Measurements from ENCODE around the gene ZFR2.

DNA sequence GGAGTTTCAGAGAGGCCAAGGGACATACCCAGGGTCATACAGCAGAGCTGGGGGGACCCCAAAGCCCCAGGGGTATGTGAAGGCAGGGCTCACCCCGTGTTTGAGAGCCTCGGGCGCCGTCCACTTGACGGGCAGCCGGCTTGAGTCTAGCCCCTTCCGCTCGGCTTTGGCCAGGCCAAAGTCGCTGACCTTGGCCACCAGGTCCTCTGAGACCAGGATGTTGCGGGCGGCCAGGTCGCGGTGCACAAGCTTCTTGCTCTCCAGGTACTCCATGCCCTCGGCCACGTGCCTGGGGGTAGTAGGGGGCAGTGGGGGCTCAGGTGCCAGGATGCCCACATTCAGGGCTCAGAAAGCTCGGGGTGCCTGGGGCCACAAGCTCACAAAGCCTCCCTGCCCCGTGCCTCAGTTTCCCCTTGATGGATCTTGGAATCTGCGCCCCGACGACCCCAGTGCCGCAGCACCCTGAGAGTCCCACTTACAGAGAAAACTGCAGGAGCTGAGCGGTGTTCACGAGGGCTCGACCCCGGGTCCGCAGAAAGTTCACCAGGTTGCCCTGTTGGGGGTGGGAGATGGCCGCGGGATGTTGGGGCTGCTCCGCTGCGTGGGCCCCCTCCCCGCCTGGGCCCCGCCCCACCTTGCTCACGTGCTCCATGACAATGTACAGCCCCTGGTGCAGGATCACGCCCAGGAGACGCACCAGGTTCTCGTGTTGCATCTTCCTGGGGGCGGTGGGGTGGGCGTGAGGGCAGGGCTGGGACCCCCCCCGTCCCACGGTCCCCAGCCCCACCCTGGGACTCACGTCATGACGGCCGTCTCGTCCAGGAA, 89.7 kb downstream of the ZFR2 start:
- TF ChIP-seq, protein P1, sequence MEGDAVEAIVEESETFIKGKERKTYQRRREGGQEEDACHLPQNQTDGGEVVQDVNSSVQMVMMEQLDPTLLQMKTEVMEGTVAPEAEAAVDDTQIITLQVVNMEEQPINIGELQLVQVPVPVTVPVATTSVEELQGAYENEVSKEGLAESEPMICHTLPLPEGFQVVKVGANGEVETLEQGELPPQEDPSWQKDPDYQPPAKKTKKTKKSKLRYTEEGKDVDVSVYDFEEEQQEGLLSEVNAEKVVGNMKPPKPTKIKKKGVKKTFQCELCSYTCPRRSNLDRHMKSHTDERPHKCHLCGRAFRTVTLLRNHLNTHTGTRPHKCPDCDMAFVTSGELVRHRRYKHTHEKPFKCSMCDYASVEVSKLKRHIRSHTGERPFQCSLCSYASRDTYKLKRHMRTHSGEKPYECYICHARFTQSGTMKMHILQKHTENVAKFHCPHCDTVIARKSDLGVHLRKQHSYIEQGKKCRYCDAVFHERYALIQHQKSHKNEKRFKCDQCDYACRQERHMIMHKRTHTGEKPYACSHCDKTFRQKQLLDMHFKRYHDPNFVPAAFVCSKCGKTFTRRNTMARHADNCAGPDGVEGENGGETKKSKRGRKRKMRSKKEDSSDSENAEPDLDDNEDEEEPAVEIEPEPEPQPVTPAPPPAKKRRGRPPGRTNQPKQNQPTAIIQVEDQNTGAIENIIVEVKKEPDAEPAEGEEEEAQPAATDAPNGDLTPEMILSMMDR (IDR thresholded peaks at IDR 0.05), result no peak
- TF ChIP-seq POLR2A (IDR thresholded peaks at IDR 0.05), result no peak
